ENCODE results near the gene CIAO3. TPM values are rescaled to one million over a fixed set of nuclear protein-coding genes. Genes with fewer than 3 reads are reported as not detected.

The CIAO3 gene
- polyA plus RNA-seq, 1 donor (not counting 4 experiments of a cell fraction or from before 2014, with no cell fraction given) = 24.9 TPM

- Histone ChIP-seq H3K27ac (ENCODE audit: control insufficient read depth, insufficient read depth, low read length) (no peak overlapping the region), H3K36me3 (ENCODE audit: control insufficient read depth in 2 of 2, extremely low read depth in 1 of 2, insufficient read depth in 2 of 2, low read length in 2 of 2) (no peaks in the 10 kb centered on the region), H3K4me3 (ENCODE audit: control insufficient read depth in 2 of 3, extremely low read depth in 1 of 3, insufficient read depth in 2 of 3, low read depth in 1 of 3, low read length in 3 of 3) (no peak overlapping the region), H4K20me1 (ENCODE audit: control insufficient read depth, extremely low read depth, insufficient read depth, low read length) (no peaks in the 10 kb centered on the region), H3K9me3 (ENCODE audit: control insufficient read depth, low read depth, low read length) (no peaks in the 10 kb centered on the region), H2AFZ (ENCODE audit: control insufficient read depth, low read length) (no peak overlapping the region), H3K9ac (ENCODE audit: control insufficient read depth, extremely low read depth, insufficient read depth, low read length) (no peak overlapping the region), H3K9me1 (ENCODE audit: control insufficient read depth, extremely low read depth, insufficient read depth, low read length) (no peaks in the 10 kb centered on the region), H3K79me2 (ENCODE audit: control insufficient read depth, insufficient read depth, low read length) (no peaks in the 10 kb centered on the region), H3K4me1 (ENCODE audit: control insufficient read depth, extremely low read depth, insufficient read depth, low read length) (peaks cover under 1% of the 10 kb centered on the region), H3K4me2 (ENCODE audit: control insufficient read depth, extremely low read depth, insufficient read depth, low read depth, low read length) (no peak overlapping the region), H3K27me3 (ENCODE audit: control insufficient read depth, extremely low read depth, insufficient read depth, low read length) (peaks cover 3% of the 10 kb centered on the region)
- FAIRE-seq (no peak), DNase-seq (ENCODE audit: low read depth, low spot score) (no peak)
- dilution Hi-C loops (cut with MboI; ENCODE audit: extremely low pct_ligation_motif_present, low sequenced_read_pairs) = no loop called here
- no peak for TF ChIP-seq EZH2 (IDR thresholded peaks at IDR 0.05; ENCODE audit: low read length)
- no peak for TF ChIP-seq CTCF (optimal IDR thresholded peaks at IDR 0.05 in 1 of 3, IDR thresholded peaks at IDR 0.05 in 1 of 3, conservative IDR thresholded peaks at IDR 0.05 in 1 of 3; ENCODE audit: extremely low read depth in 1 of 3, insufficient read depth in 2 of 3, low read length in 3 of 3)
These were observed 26.2 kb upstream of the CIAO3 start for GRCh38 chr16:766820-767640.

GRCh38 chr16:766008-766819, 25.4 kb upstream of the CIAO3 start:
- TF ChIP-seq EZH2 (IDR thresholded peaks at IDR 0.05; ENCODE audit: low read length) (no peak), CTCF (optimal IDR thresholded peaks at IDR 0.05 in 1 of 3, IDR thresholded peaks at IDR 0.05 in 1 of 3, conservative IDR thresholded peaks at IDR 0.05 in 1 of 3; ENCODE audit: extremely low read depth in 1 of 3, insufficient read depth in 2 of 3, low read length in 3 of 3) (no peak)
- Histone ChIP-seq H2AFZ (ENCODE audit: control insufficient read depth, low read length) (no peak overlapping the region), H3K4me3 (ENCODE audit: control insufficient read depth in 2 of 3, extremely low read depth in 1 of 3, insufficient read depth in 2 of 3, low read depth in 1 of 3, low read length in 3 of 3) (no peak overlapping the region), H3K9me1 (ENCODE audit: control insufficient read depth, extremely low read depth, insufficient read depth, low read length) (no peaks in the 10 kb centered on the region), H4K20me1 (ENCODE audit: control insufficient read depth, extremely low read depth, insufficient read depth, low read length) (no peaks in the 10 kb centered on the region), H3K27ac (ENCODE audit: control insufficient read depth, insufficient read depth, low read length) (no peak overlapping the region), H3K4me2 (ENCODE audit: control insufficient read depth, extremely low read depth, insufficient read depth, low read depth, low read length) (no peak overlapping the region), H3K9ac (ENCODE audit: control insufficient read depth, extremely low read depth, insufficient read depth, low read length) (no peak overlapping the region), H3K79me2 (ENCODE audit: control insufficient read depth, insufficient read depth, low read length) (no peaks in the 10 kb centered on the region), H3K4me1 (ENCODE audit: control insufficient read depth, extremely low read depth, insufficient read depth, low read length) (peaks cover 8% of the 10 kb centered on the region), H3K36me3 (ENCODE audit: control insufficient read depth in 2 of 2, extremely low read depth in 1 of 2, insufficient read depth in 2 of 2, low read length in 2 of 2) (no peaks in the 10 kb centered on the region), H3K9me3 (ENCODE audit: control insufficient read depth, low read depth, low read length) (no peaks in the 10 kb centered on the region), H3K27me3 (ENCODE audit: control insufficient read depth, extremely low read depth, insufficient read depth, low read length) (peaks cover 3% of the 10 kb centered on the region)
- DNase-seq (ENCODE audit: low read depth, low spot score) (no peak), FAIRE-seq (no peak)
- dilution Hi-C loops (cut with MboI; ENCODE audit: extremely low pct_ligation_motif_present, low sequenced_read_pairs) = no loop called here
